Measurements from ENCODE around the gene KPTN.

KPTN gene

GRCh38 chr19:47430041-47430802, 53.8 kb downstream of the KPTN start:
- no peak overlapping the region for H3K4me3 ChIP-seq (replicated peaks; ENCODE audit: low read depth, low read length)
- TF ChIP-seq CTCF (IDR thresholded peaks at IDR 0.05; ENCODE audit: low read depth, low read length, missing control alignments) = peak; percentile 9
- no peak for DNase-seq (ENCODE audit: extremely low read depth, low read depth)

DNA sequence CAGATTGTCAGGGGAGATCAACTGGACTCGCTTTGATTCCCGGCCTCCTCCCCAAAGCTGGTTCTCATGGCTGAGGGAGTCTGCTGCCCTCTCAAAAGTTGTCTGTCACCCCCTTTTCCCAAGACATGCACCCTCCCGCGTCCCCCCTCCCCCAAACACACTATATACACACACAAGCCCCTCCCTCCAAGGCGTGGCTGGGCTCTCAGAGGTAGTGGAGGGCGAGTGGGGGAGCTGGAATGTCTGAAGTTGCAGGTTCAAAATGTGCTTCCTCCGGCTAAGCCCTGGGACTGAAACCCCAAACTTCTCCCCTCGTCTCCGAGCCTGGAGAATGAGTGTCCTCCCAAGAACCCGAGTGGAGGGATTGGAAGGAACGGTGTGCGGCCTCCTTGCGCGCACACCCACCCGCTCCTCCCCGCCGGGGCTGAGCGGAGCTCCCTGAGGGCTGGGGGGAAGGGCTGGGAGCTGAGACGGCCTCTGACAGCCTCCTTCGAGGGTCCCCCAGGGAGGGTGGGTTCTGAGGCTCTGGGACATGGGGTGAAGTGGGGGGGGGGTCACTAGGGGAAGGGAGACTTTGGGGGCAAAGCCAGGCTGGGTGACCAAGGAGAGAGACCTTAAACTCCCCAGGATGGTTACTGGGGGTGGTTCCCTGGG, 54.8 kb downstream of the KPTN start:
- no peak for TF ChIP-seq CTCF (IDR thresholded peaks at IDR 0.05; ENCODE audit: low read depth, low read length, missing control alignments)
- H3K4me3 ChIP-seq (replicated peaks; ENCODE audit: low read depth, low read length) = no peak overlapping the region

GRCh38 chr19:47428177-47428894, 55.7 kb downstream of the KPTN start:
- peak overlapping the region; percentile 9; the same call in 1 of the 2 replicates for H3K4me3 ChIP-seq (replicated peaks; ENCODE audit: low read depth, low read length)
- DNase-seq (ENCODE audit: extremely low read depth, low read depth) = peak; percentile 88
- TF ChIP-seq CTCF (IDR thresholded peaks at IDR 0.05; ENCODE audit: low read depth, low read length, missing control alignments) = no peak

More for the DNA sequence above, 54.8 kb downstream of the KPTN start:
- no peak for DNase-seq (ENCODE audit: extremely low read depth, low read depth)

DNA sequence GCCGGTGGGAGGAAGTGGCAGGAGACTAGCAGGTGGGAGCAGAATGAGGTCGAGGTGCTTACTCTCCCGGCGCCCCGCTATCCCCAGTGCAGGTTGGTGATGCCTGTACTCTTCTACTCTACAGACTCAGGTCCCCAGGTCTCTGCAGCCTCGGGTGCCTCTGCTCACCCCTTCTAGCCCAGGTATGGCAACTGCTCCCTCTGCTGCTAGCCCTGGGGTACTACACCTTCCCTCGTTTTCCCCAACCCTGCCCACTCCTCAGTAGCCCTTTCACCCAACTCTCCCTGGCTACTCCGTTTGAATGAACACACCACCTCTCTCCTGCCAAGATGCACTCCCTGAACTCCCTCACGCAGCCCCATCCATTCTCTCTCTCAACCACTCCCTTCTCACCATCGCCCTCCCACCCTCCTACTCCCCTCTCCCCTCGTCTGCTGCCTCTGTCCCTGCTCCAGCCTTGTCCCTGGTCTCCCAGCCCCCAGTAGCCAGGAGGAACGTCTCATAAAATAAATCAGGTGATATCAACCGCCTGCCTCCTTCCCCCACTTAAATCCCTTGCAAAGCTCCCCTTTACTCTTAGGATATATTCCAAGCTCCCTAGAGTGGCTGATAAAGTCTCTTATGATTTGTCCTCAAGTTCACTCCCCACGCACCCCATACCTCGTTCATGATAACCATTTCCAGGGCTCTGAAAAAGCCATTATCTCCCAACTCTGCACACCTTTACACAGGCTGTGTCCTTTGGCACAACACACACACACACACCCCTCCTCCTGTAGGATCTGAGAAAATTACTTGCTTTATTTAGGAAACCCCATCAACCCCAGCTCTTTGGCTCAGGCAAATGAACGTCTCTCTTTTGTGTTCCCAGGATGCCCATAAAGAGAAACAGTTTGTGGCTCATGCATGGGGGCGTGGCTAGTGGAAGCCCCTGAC, 56.5 kb downstream of the KPTN start:
- no peak for DNase-seq (ENCODE audit: extremely low read depth, low read depth)
- peak overlapping the region; percentile 9; the same call in 1 of the 2 replicates for H3K4me3 ChIP-seq (replicated peaks; ENCODE audit: low read depth, low read length)
- peak; percentile 92 for TF ChIP-seq CTCF (IDR thresholded peaks at IDR 0.05; ENCODE audit: low read depth, low read length, missing control alignments)
